Measurements from ENCODE around the gene CCDC33. TPM values are rescaled to one million over a fixed set of nuclear protein-coding genes. Genes with fewer than 3 reads are reported as not detected.

CCDC33 gene
- total and polyA plus RNA-seq, 2 experiments from 2014 or later: 0.63 to 0.86 TPM

- no peaks in the 10 kb centered on the region for H3K9me2 ChIP-seq (replicated peaks; ENCODE audit: insufficient read depth)
- no peaks in the 10 kb centered on the region for H3K4me1 ChIP-seq (ENCODE audit: insufficient read depth)
- WGBS (ENCODE audit: low lambda C conversion rate, missing lambda C conversion rate): 45% methylated on average over 4 of the region's 4 CpGs
- no peak for DNase-seq (ENCODE audit: low spot score)
- no peaks in the 10 kb centered on the region for H4K20me1 ChIP-seq (ENCODE audit: insufficient read depth, poor library complexity, severe bottlenecking)
- TF ChIP-seq CTCF (IDR thresholded peaks at IDR 0.05; ENCODE audit: poor library complexity) (no peak), EZH2 (IDR thresholded peaks at IDR 0.05; ENCODE audit: borderline replicate concordance) (no peak), EZH2phosphoT487 (IDR thresholded peaks at IDR 0.05; ENCODE audit: low read depth, severe bottlenecking, unreplicated experiment) (no peak)
- H3K27ac ChIP-seq: no peak overlapping the region
- H3K4me2 ChIP-seq: no peak overlapping the region
- H3K9me3 ChIP-seq (ENCODE audit: low read depth): no peaks in the 10 kb centered on the region
- no peaks in the 10 kb centered on the region for H3K27me3 ChIP-seq
- H2AFZ ChIP-seq: no peak overlapping the region
- H3K79me2 ChIP-seq: no peaks in the 10 kb centered on the region
- no peak overlapping the region for H3K4me3 ChIP-seq
- no peaks in the 10 kb centered on the region for H3K36me3 ChIP-seq (replicated peaks; ENCODE audit: insufficient read depth, low read depth)
Observed at GRCh38 chr15:74326746-74327145, 90.6 kb downstream of the CCDC33 start.

- TF ChIP-seq EZH2 (IDR thresholded peaks at IDR 0.05; ENCODE audit: borderline replicate concordance) (no peak), EZH2phosphoT487 (IDR thresholded peaks at IDR 0.05; ENCODE audit: low read depth, severe bottlenecking, unreplicated experiment) (no peak), CTCF (IDR thresholded peaks at IDR 0.05; ENCODE audit: poor library complexity) (no peak)
- Histone ChIP-seq H3K4me1 (ENCODE audit: insufficient read depth) (no peaks in the 10 kb centered on the region), H3K79me2 (no peaks in the 10 kb centered on the region), H3K27ac (no peak overlapping the region), H3K4me3 (no peak overlapping the region), H3K36me3 (replicated peaks; ENCODE audit: insufficient read depth, low read depth) (no peaks in the 10 kb centered on the region), H2AFZ (no peak overlapping the region), H3K9me3 (ENCODE audit: low read depth) (no peaks in the 10 kb centered on the region), H3K9me2 (replicated peaks; ENCODE audit: insufficient read depth) (no peaks in the 10 kb centered on the region), H3K27me3 (no peaks in the 10 kb centered on the region), H3K4me2 (no peak overlapping the region), H4K20me1 (ENCODE audit: insufficient read depth, poor library complexity, severe bottlenecking) (no peaks in the 10 kb centered on the region)
- DNase-seq (ENCODE audit: low spot score): no peak
- 85% methylated on average over 6 of the region's 6 CpGs for WGBS (ENCODE audit: low lambda C conversion rate, missing lambda C conversion rate)
Observed at GRCh38 chr15:74327756-74328155, 91.6 kb downstream of the CCDC33 start.

GRCh38 chr15:74328331-74329056 is 92.4 kb downstream of the CCDC33 start:
- Histone ChIP-seq H3K4me1 (ENCODE audit: insufficient read depth) (no peaks in the 10 kb centered on the region), H3K36me3 (replicated peaks; ENCODE audit: insufficient read depth, low read depth) (no peaks in the 10 kb centered on the region), H3K27ac (no peak overlapping the region), H3K9me3 (ENCODE audit: low read depth) (no peaks in the 10 kb centered on the region), H3K4me3 (no peak overlapping the region), H2AFZ (no peak overlapping the region), H3K27me3 (no peaks in the 10 kb centered on the region), H3K79me2 (no peaks in the 10 kb centered on the region), H3K4me2 (no peak overlapping the region), H3K9me2 (replicated peaks; ENCODE audit: insufficient read depth) (no peaks in the 10 kb centered on the region), H4K20me1 (ENCODE audit: insufficient read depth, poor library complexity, severe bottlenecking) (no peaks in the 10 kb centered on the region)
- TF ChIP-seq CTCF (IDR thresholded peaks at IDR 0.05; ENCODE audit: poor library complexity) (no peak), EZH2 (IDR thresholded peaks at IDR 0.05; ENCODE audit: borderline replicate concordance) (no peak), EZH2phosphoT487 (IDR thresholded peaks at IDR 0.05; ENCODE audit: low read depth, severe bottlenecking, unreplicated experiment) (no peak)
- DNase-seq (ENCODE audit: low spot score): no peak
- WGBS (ENCODE audit: low lambda C conversion rate, missing lambda C conversion rate): 53% methylated on average over 10 of the region's 10 CpGs
